GM23338 (cell line): Measurements from ENCODE around the gene VPS16. TPM values are rescaled to one million over a fixed set of nuclear protein-coding genes. Genes with fewer than 3 reads are reported as not detected.

Source experiments
- ATAC-seq: fragments of 200-7000 bp; cut with Tn5 transposase; 3 replicates; pipeline ENCODE4 v1.9.1; 2020
- DNase-seq: peaks from one replicate; pipeline ENCODE4 v3.0.0-alpha.2; 2015; ENCODE audit warnings: low spot score
- H2AFZ ChIP-seq: fragments of 200-600 bp; sonication (generic); 2 replicates; pipeline ENCODE4 v1.8.0; 2016; ENCODE audit warnings: antibody characterized with exemption, mild to moderate bottlenecking, moderate library complexity
- H3F3A ChIP-seq: fragments of 200-600 bp; sonication (generic); replicated peaks from 2 replicates; pipeline ENCODE4 v1.8.0; 2017; ENCODE audit warnings: antibody characterized with exemption, mixed run types, low read depth
- H3K27ac ChIP-seq: fragments of 200-600 bp; sonication (generic); 2 replicates; pipeline ENCODE4 v1.6.1; 2016; ENCODE audit warnings: low read depth
- H3K27me3 ChIP-seq: fragments of 200-600 bp; sonication (generic); 2 replicates; pipeline ENCODE4 v1.8.0; 2016; ENCODE audit warnings: mild to moderate bottlenecking, mixed run types, moderate library complexity; ENCODE audit not compliant: insufficient read depth
- H3K36me3 ChIP-seq: fragments of 200-600 bp; sonication (generic); 2 replicates; pipeline ENCODE4 v1.8.0; 2016; ENCODE audit warnings: mild to moderate bottlenecking; ENCODE audit not compliant: insufficient read depth
- H3K4me1 ChIP-seq: fragments of 200-600 bp; sonication (generic); 2 replicates; pipeline ENCODE4 v1.8.0; 2016; ENCODE audit warnings: mild to moderate bottlenecking, moderate library complexity; ENCODE audit not compliant: insufficient read depth
- H3K4me2 ChIP-seq: fragments of 200-600 bp; sonication (generic); 2 replicates; pipeline ENCODE4 v1.7.1; 2017; ENCODE audit warnings: mixed run types
- H3K4me3 ChIP-seq: fragments of 200-600 bp; sonication (generic); 2 replicates; pipeline ENCODE4 v1.6.1; 2016; ENCODE audit warnings: mixed run types
- H3K79me2 ChIP-seq: fragments of 200-600 bp; sonication (generic); replicated peaks from 2 replicates; pipeline ENCODE4 v1.8.0; 2017; ENCODE audit warnings: mild to moderate bottlenecking; ENCODE audit not compliant: insufficient read depth
- H3K9me2 ChIP-seq: fragments of 200-600 bp; sonication (generic); 2 replicates; pipeline ENCODE4 v1.8.0; 2017; ENCODE audit not compliant: insufficient read depth
- H4K20me1 ChIP-seq: fragments of 200-600 bp; sonication (generic); replicated peaks from 2 replicates; pipeline ENCODE4 v1.8.0; 2017; ENCODE audit warnings: mild to moderate bottlenecking; ENCODE audit not compliant: insufficient read depth
- H3K27ac Mint-ChIP-seq: 2 replicates; pipeline ENCODE4 v1.8.0; 2020; ENCODE audit warnings: inconsistent platforms, mild to moderate bottlenecking, moderate library complexity, mixed read lengths
- H3K27me3 Mint-ChIP-seq: 3 replicates; pipeline ENCODE4 v1.8.0; 2022; ENCODE audit warnings: low read depth, mild to moderate bottlenecking, moderate library complexity, mixed read lengths, inconsistent platforms; ENCODE audit not compliant: insufficient read depth, poor library complexity
- H3K36me3 Mint-ChIP-seq: 3 replicates; pipeline ENCODE4 v1.8.0; 2021; ENCODE audit warnings: low read depth, mild to moderate bottlenecking, inconsistent platforms, moderate library complexity, mixed read lengths
- H3K4me1 Mint-ChIP-seq: 3 replicates; pipeline ENCODE4 v1.8.0; 2020; ENCODE audit warnings: mild to moderate bottlenecking, inconsistent platforms, mixed read lengths
- H3K4me3 Mint-ChIP-seq: 3 replicates; pipeline ENCODE4 v1.8.0; 2021; ENCODE audit warnings: moderate library complexity, mild to moderate bottlenecking, inconsistent platforms, mixed read lengths
- H3K9me3 Mint-ChIP-seq: 3 replicates; pipeline ENCODE4 v1.8.0; 2020; ENCODE audit warnings: moderate library complexity, mild to moderate bottlenecking, inconsistent platforms, mixed read lengths
- EZH2 ChIP-seq: fragments of 200-600 bp; sonication (generic); IDR thresholded peaks from one replicate; pipeline ENCODE4 v1.8.0; 2017; ENCODE audit warnings: antibody characterized with exemption, mild to moderate bottlenecking, low read depth; ENCODE audit not compliant: unreplicated experiment
- REST ChIP-seq: IDR thresholded peaks from one replicate; pipeline ENCODE4 v1.6.1; 2018; ENCODE audit warnings: antibody characterized with exemption; ENCODE audit not compliant: unreplicated experiment
- ZNF331 ChIP-seq: fragments of 250-450 bp; sonication (Bioruptor Pico); IDR thresholded peaks from 2 replicates; pipeline ENCODE4 v1.5.0; 2020; ENCODE audit warnings: low read depth, mild to moderate bottlenecking, moderate library complexity
- ZNF462 ChIP-seq: fragments of 250-450 bp; sonication (Bioruptor Pico); IDR thresholded peaks from 2 replicates; pipeline ENCODE4 v1.5.0; 2020; ENCODE audit warnings: mild to moderate bottlenecking, moderate library complexity
- polyA plus RNA-seq: library from polyadenylated mRNA; unstranded; fragments of >200 nt; fragmentation: Nextera tagmentation; extraction: Ambion mirVana; gene quantifications from 2 replicates; pipeline ENCODE4 v1.2.1, GENCODE V29; 2016
- total RNA-seq: library from RNA; depleted of rRNA; stranded (reverse); fragments of >200 nt; shearing (Covaris generic); gene quantifications from 2 replicates; pipeline ENCODE4 v1.2.3, GENCODE V29; 2014

Gene VPS16
- total and polyA plus RNA-seq, 2 experiments from 2014 or later, result 11.2 to 17.7 TPM

- H2AFZ ChIP-seq, result peak overlapping the region; percentile 83
- Mint-ChIP-seq H3K4me3 (peak overlapping the region; percentile 61), H3K36me3 (no peaks in the 10 kb centered on the region; the same call in 1 of the 3 replicates), H3K27me3 (peaks cover 93% of the 10 kb centered on the region), H3K27ac (no peak overlapping the region), H3K9me3 (no peaks in the 10 kb centered on the region; the same call in 2 of the 3 replicates), H3K4me1 (peaks cover 26% of the 10 kb centered on the region)
- H3K4me3 ChIP-seq, result peak overlapping the region; percentile 51
- H3K9me2 ChIP-seq, result no peaks in the 10 kb centered on the region
- H3K79me2 ChIP-seq, result no peaks in the 10 kb centered on the region
- H3K4me1 ChIP-seq, result peaks cover 28% of the 10 kb centered on the region
- peaks cover 3% of the 10 kb centered on the region; the same call in 1 of the 2 replicates for H4K20me1 ChIP-seq
- peak; percentile 71 for DNase-seq
- ATAC-seq, result peak; percentile 36
- H3K4me2 ChIP-seq, result peak overlapping the region; percentile 73
- H3K27me3 ChIP-seq, result peaks cover 99% of the 10 kb centered on the region
- 0 out of 2 replicates have a peak, but pooled peaks cover 4% of the 10 kb centered on the region for H3F3A ChIP-seq
- H3K27ac ChIP-seq, result no peak overlapping the region
- no peaks in the 10 kb centered on the region for H3K36me3 ChIP-seq
- TF ChIP-seq EZH2, result peak; percentile 88
- TF ChIP-seq REST, result no peak
- TF ChIP-seq ZNF331 (CRISPR knock-in tag), result no peak
Observed at GRCh38 chr20:2804852-2805688, 35.5 kb upstream of the VPS16 start.

DNA sequence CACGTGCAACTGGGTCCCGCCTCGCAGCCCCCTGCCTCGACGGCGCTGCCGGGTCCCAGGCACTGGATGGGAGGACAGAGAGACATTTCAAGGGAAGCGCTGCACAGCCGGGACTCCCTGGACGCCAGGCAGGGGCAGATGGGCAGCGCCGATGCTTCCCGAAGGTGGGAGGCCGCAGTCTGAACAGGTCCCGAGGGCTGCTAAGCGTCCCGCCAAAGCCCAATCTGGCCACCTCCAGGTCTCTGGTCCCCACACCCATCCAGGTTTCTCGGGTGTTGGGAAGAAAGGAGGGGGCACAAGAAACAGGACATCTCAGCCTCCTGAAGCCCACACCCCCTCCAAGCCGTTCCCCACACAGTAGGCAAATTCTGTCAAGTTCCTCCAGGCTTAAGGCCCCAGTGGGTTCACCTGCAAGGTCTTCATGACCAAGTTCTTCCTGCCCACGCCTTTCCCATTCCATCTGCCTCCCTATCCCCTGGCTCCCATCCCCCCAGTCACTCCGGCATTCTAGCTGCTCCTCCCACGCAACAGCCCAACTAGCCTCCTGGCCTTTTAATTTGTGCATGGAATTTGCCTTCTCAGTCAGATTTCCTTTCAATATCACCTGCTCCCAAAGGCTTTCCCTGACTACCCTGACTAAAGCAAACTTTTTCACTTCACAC lies 34.7 kb upstream of the VPS16 start:
- peak overlapping the region; percentile 74 for H2AFZ ChIP-seq
- TF ChIP-seq EZH2, result peak; percentile 11
- TF ChIP-seq ZNF462 (CRISPR knock-in tag), result no peak
- no peaks in the 10 kb centered on the region for H3K9me2 ChIP-seq
- Mint-ChIP-seq H3K27me3 (peaks cover 91% of the 10 kb centered on the region), H3K4me1 (peaks cover 24% of the 10 kb centered on the region), H3K27ac (no peak overlapping the region), H3K9me3 (no peaks in the 10 kb centered on the region; the same call in 2 of the 3 replicates), H3K36me3 (no peaks in the 10 kb centered on the region; the same call in 2 of the 3 replicates), H3K4me3 (peak overlapping the region; percentile 61)
- H4K20me1 ChIP-seq, result peaks cover 3% of the 10 kb centered on the region; the same call in 1 of the 2 replicates
- H3F3A ChIP-seq, result 0 out of 2 replicates have a peak, but pooled peaks cover 4% of the 10 kb centered on the region
- peak overlapping the region; percentile 73 for H3K4me2 ChIP-seq
- peak overlapping the region; percentile 51 for H3K4me3 ChIP-seq
- H3K27ac ChIP-seq, result no peak overlapping the region
- peaks cover 100% of the 10 kb centered on the region for H3K27me3 ChIP-seq
- no peaks in the 10 kb centered on the region for H3K79me2 ChIP-seq
- ATAC-seq, result peak; percentile 54
- DNase-seq, result peak; percentile 62
- no peaks in the 10 kb centered on the region for H3K36me3 ChIP-seq
- H3K4me1 ChIP-seq, result peaks cover 28% of the 10 kb centered on the region
